Stimulated activated naive CD8-positive, alpha-beta T cell treated with anti-CD3 and anti-CD28 coated beads, Interleukin-15, Interleukin-2, amounts not matched to agents 100 U/mL and 50 U/mL, for 24 hours (primary cell): ENCODE measurements around the gene HOXA2.

Source experiments
- ATAC-seq: fragments of 150-1000 bp; cut with Tn5 transposase; one replicate; pipeline ENCODE4 v1.10.0; 2021
- DNase-seq: peaks from one replicate; pipeline ENCODE4 v3.0.0; 2021

The HOXA2 gene

DNA sequence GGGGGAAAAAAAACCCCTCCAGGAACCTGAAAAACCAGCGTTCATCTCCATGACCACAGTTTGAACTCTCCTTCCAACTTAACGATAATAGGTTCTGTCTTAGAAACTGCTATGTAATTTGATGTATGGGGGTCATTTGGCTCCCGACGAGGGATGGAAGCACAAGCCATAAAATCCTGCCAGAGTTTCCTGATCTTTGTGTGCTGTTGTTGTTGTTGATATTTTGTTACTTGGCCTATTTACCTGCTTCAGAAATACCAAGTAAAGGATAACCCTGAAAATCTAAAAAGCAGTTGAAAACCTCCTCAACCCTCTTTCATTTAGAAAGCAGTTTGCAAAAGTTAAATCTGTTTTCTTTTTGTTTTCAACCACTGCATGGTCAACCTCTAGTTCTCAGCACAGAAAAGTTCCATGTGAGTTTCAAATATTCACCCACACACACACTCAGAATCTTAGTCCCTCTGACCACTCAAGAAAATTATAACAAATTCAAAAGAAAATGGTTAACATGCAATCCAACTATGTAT, 9.3 kb upstream of the HOXA2 start:
- ATAC-seq, result no peak
- DNase-seq, result no peak

DNA sequence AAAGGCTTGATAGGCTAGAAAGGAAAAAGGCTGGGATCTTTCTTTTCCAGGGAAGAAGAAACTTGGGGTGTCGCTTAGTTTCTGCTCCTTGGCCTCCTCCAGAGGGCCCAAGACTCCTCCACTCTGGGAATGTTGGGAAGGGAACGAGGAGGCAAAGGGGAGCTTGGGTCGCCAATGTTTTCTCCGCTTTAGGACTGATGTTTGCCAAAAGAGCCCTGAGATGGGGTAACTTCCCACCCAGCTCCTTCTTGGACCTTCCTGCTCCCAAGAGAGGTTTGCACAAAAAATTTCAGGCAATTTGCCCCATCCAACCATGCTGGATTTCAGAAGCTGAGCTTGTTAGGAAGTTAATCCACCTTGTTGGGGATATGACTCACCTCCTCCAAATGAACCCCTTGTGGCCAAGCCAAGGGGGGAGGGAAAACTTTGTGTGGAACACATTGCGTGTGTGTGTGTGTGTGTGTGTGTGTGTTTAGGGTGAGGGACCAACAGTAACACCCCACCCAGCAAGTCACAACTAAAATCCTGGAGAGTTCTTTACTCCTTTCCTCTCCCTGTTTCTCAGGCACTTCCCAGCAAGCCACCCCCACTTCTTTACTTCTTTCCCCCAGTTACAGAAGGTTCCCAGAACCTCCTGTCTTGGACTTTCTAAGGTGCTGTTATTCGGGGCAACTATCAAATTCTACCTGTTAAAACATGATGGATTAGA, 8.7 kb upstream of the HOXA2 start:
- no peak for ATAC-seq

DNA sequence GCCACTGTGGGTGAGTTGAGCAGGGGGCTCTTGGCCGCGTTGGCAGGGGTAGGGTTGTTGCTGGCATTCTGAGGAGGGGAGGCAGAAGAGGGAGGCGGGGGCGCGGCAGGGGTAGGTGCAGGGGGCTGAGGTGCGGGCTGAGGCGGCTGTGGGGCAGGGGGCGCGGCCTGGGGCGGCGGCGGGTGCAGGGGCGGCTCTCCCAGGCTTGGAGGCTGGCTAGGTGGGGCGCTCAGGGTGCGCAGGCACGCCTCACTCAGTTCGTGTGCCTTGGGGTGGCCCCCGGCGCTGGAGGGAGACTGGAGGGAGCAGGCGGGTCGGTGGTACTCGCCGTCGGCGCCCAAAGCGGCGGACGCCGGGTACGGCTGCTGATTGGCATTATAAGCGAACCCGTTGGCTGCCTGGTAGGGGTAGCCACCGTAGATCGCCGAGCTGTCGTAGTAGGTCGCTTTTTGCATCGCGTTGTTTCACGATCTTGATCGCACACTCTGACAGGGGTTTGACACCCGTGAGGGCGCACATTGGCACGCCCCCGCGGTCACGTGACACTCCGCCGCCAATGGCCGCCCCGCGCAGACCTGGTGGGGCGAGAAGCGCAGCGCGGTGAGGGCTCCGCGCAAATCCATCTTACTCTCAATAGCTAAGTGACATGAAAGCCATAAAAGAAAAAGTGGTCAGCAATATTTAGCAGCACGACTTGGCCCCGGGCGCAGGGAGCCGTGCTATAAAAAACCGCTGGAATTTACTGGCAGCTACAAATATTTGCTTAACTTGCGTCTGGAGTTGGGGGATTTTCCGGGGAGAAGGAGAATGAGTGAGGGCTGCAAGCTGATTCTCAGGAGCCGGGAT, 7.9 kb upstream of the HOXA2 start:
- DNase-seq (no peak), ATAC-seq (no peak)

More for the DNA sequence above, 8.7 kb upstream of the HOXA2 start:
- no peak for DNase-seq

DNA sequence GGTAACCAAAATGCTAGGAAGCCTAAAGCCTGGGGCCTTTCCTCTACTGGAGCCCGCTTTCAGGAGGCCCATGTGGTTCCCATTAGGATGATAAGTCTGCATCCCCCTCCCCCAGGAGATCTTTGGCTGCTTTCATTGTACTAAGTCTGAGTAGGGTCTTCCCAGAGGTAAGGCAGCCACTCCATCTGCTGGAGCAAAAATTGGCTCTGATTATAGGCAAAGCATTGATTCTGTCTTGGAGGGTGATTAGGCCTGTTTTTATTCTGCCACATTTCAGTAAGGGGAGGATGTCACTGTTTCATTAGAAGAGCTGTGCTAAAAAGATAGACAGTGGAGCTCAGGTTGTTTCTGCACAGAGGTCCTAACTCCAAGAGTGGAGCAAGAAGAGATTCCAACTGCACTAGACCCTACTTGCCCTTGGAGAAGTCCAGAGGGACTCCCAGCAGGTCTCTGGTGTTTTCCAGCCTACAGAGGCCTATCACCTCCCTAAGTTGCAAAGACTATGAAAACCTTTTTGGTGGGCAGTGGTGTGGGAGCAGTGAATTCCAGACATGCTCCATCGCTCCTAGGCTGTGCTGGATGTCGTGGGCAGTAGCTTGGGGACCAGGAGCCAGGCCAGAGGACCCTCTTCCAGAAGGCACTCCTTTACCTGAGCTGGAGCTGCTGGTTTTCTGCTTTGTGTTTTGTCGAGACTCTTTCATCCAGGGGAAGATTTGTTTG, 7.1 kb upstream of the HOXA2 start:
- DNase-seq (no peak), ATAC-seq (no peak)

DNA sequence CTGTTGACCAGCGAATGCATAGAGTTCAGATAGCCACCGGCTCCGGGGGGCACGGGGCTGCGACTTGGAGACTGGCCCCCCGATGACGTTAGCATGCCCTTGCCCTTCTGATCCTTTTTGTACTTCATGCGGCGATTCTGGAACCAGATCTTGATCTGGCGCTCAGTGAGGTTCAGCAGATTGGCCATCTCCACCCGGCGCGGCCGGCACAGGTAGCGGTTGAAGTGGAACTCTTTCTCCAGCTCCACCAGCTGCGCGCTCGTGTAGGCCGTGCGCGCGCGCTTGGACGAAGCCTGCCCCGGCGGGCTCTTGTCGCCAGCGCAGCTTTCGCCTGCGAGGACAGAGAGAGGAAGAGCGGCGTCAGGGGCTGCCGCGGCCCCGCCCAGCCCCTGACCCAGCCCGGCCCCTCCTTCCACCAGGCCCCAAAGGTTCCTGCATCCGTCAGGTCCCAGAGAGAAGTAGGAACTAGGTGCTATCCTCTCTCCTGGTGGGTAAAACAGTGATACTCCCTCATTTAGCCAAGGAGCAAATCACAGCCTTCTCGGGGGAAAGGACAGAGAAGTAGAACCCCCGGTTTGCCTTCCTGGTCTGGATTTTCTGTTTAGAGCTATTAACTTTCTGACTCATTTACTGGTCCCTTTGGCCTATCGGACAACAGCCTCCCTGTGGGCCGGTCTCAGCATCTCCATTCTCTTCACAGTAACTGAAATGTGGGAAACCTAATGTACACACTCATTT, 6.1 kb upstream of the HOXA2 start:
- DNase-seq (no peak), ATAC-seq (no peak)

DNA sequence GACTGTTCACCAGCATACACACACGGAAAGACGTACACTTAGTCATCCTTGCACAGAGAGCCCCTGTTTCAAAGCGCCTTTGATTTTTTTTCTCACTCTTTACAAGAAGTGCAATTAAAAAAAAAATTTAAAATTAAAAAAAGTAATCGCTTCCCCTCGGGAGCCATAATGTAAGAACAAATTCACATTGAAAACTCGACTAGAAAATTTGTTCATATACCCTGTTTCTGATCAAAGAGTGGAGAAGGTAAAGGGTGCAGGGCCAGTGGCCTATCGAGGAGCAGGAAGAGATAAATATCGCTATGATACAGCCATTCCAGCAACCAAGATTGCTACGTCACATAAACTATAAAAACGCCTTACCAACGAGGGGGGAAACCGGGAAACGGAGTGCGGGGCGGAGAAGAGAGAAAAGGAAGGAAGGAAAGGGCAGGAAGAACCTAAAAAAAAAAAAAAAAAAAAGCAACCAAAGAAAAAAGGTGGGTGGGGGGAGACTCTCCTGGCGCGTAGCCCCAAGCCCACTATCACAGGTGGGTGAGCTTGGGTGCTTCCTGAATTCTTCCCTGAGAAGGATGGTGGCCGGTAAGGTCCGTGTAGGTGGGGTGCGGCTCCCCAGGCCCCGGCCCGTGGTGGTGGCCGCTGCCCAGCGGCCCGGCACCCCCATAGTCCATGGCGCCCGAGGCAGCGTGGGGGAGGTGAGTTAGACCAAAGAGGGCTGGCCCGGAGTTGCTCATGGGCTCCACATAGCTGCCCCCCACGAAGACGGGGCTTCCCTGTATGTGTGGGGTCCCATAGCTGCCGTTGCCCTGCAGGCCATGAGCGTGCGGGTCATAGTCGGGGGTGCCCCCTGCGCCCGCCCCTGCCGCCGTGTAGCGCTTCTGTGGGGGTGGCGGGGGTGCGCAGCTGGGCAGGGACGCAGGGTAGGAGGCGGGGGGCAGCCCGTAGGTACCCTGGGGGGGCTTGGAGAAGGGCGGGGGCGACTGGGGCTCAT, 5.2 kb upstream of the HOXA2 start:
- no peak for ATAC-seq
- DNase-seq, result no peak

DNA sequence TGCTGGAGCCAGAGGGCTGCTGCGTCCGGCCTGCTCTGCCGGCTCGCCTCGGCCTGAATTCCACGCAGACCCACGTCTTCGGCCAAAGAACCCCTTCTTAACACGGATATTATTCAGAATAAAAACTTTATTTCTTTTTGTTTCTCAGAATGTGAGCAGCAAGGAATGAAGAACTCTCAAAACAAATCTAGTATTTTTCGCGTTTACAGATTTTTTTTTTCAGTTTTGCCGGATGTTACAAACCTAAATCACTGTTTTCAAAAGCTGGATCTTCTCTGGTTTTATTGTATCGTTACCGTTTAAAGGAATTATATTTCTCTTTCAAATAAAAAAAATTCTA, 4.4 kb upstream of the HOXA2 start:
- DNase-seq (no peak), ATAC-seq (no peak)

DNA sequence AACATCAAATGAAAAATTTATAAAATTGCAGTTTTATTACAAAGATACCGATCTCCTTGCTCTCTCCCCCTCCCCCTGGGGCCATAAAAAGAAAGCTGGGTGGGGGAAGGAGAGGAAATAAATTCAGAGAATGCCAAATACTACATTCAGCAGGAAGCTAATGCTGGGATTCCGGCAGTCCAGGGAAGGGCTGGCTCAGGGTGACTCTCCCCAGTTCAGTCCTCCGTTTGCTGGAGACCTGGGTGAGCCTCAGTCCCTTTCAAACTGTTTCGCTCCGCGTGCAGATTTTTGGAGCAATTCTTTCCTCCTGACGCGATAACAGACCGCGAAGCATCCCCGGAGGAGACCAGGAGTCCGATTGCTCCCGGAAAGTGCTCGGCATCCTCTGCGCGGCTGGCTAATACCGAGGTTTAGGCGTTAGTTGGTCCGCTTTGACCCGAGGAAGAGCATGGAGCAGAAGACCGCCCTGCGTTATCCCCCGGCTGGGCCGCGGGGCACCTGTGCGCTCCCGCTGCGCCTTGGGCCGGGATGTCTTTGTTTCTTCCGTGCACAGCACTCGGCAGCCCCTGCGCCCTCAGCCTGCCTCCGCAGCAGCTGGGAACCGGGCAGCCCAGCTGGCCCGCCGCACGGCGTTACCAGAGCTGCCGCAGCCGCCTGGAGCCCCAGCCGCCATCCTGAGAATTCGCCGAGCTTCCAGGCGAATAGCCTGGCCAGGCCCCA, 3.9 kb upstream of the HOXA2 start:
- no peak for DNase-seq
- ATAC-seq, result no peak

DNA sequence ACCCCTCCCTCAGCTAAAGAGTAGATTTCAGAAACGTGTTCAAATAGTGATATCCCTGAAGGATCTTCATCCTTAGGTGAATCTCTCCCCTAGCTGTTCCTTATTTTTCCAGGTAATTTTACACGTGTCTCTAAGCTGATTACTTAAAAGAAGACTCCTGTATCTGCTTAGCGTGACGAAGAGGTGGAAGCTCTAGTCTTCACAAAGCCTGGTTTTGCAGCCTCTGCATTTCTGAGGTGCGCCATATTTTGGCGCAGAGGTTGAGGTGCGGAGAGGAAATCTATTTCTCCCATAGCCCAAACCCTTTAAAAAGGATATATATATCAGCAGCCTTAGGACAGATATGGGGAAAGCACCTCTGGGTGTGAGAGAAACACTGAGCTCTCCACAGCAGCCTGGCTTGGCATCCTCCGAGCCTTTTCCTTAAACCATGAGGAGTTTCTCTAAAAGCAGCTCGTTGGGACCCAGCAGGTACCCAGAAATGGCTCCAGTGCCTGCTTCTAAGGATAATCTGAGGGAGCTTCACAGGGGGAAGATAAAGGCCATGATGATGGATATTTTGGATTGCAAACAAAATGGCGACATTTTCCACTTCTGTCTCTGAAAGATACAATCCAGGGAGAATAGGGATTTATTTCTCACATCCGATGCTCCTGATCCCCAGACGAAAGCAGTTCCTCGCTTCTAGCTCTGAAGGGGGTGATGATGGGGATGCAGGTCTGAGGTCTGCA, 3.0 kb upstream of the HOXA2 start:
- DNase-seq (no peak), ATAC-seq (no peak)

DNA sequence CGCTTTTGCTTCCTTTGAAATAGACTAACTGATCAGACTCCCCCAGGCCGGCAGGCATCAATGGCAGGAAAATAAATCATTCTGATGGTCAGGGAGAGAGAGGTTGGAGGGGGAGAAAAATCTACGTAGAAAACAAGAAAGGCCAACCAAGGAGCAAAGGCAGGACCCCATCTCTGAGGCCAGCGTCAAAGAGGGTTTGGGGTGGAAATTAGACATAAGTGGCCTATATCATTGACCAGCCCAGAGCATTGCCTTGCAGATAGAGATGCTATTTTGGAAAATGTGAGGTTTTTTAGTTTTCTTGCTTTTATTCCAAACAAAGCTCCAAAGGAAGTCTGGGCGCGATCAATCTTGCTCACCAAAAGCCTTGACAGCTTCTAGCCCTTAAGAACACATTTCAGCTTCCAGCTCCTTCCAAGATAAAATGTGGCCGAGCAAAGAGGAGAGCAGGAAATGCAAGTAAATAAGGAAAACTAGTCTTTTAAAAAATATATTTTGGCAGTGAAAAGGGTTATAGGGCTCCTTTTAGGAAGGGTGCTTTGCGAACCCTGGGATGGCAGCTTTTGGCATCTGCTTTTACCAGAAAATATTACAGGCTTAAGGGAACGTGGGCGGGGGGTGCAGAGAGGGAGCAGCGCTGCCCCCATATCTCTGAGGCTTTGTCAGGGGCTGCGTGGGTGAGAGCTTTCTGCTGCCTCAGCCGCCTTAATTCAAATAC, 2.0 kb upstream of the HOXA2 start:
- no peak for DNase-seq
- ATAC-seq, result no peak

DNA sequence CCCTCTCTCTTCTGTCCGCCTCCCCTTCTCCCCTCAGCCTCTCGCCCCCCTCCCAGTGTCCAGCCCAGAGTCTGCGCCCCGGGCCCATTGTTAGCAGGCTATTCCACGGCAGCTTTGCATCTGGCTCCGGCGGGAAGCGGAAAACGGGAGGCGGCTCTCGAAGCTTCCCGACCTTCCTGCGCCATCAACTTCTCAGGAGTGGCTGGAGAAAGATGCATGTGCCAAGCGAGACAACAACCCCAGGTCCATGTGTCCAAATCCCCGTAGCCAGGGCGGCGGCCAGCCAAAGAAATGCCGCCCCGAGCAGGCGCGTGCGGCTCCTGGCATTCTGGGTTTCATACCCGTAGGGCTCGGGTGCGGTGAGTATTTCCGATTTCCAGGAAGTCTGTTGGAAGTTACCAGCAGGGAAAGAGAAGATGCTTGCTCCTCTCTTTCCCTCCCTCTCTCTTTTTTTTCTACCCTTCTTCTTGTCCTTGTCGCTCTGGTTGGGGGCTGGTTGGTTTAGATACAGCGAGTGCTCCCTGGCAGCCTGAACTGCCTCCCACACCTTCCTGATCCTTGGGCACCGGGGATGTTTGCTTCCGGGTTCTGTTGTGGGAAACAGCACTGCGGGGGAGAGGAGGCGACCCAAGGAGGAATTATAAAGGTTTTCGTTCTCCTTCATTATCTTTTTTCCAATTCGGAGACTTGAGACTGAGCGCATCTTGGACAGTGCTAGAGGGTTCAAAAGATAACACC, 1.2 kb upstream of the HOXA2 start:
- no peak for DNase-seq
- no peak for ATAC-seq

DNA sequence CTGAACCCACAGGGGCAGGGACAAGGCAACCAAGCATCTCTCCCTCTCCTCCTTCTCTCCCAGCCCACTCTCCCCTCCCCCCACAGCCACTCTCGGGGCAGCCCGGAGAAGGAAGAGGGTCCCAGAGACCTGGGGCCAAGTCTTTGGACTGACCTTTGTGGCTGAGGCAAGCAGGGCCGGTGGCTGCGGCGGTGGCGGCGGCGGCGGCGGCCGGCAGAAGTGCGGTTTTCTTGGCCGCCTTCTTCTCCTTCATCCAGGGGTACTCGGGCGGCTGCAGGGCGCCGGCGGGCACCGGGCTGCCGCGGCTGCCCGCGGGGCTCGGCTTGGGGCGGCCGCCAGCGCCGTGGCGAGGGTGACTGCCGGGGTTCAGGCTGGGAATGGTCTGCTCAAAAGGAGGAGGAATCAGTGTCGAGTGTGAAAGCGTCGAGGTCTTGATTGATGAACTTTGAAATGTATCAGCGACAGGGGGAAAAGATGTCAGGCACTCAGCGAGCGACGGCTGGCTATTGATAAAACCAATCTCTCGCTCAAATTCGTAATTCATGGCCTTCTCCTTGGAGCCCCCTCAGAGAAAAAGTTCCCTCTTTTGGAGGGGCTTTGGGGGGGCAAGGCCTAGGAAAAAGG, 414 bp downstream of the HOXA2 start:
- no peak for DNase-seq
- ATAC-seq, result no peak

DNA sequence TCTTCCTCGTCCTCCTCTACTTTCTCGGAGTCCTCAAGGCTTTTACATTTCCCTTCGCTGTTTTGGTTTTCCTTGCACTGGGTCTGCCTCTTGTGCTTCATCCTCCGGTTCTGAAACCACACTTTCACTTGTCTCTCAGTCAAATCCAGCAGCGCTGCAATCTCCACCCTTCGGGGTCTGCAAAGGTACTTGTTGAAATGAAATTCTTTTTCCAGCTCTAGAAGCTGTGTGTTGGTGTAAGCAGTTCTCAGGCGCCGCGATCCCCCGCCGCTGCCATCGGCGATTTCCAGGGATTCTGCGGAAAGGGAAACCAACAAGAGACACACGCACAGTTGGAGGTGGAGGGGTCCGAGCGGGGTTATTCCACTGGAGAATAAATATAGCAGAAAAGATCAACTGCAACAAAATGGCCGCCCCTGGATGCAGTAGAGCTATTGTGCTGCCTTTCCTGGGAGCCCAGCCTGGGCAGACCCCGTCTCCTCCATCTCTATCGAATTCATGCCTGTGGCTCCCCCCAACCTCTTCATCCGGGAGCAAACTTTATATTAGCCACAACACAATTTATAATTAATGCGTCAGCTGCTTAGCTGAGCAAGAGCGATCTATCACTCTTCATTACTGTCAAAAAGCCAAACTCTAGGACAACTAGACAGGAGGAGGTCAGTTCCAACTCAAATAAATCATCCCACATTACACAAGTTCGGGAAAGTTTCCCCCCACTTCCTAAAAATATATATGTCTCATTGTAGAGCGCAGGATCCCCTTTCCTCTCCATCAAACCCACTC, 1.1 kb downstream of the HOXA2 start:
- no peak for DNase-seq
- ATAC-seq, result no peak

DNA sequence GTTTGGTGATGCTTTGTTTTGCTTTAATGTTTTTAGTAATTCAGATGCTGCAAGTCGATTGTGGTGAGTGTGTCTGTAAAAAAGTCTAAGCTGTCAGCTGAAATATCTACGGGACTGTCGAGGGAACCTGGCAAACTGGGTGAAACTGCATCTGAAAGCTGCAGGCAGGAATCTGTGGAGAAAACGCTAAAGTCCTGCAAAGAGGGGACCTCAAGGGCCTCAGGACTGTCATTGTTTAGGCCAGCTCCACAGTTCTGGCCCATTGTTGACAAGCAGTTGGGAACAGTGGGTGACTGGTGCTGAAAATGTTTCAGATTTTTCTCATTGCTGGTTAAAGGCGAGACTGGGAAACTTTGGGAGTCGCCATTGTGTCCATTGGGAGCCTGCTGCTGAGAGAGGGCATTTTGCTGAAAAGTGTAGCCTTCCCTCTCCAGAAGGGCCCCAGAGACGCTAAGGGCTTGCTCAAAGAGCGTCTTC, 1.8 kb downstream of the HOXA2 start:
- no peak for DNase-seq
- no peak for ATAC-seq

DNA sequence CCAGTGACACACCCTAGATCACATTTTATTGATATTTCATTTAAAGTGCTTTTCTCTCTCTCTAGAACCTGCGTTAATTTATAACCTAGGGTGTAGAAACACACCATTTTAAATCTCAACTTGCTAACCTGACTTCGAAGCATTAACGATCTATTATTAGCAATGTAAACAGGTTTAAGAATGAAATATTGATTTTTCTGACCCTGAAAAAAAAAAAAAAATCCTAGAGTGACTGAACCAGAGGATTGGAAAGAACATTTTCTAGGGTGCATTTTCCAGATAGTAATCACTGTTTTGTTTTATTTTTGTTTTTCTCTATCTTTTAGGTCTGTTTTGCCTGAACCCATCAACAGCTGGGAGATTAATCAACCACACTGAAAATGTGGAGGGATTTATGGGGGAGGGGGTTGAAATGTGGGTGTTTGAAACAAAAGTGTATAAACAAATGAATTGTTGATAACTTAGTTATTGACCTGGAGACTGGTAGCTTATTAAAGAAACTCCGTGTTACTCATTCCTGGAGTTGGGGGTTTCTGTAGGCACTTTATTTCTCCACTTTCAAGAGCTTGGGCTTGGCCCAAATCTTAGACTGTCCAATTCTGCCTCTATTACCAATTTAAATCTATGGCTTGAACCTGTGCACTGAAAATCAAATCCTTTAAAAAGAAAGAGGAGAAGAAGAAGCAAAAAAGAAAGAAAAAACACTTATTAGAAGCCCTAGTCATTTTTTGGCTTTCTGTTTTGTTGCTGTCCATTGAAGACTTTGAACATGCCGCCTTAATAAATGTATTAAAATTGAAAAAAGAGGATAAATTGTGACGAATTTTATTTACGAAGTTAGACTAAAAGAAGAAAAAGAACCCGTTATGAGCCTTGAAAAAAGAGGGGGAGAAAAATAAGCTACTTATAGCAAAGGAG, 2.8 kb downstream of the HOXA2 start:
- DNase-seq, result no peak
- ATAC-seq, result no peak
